GM18511 (cell line): ENCODE measurements around the gene SNF8.
"Not testable (repeated sequence)": the region's sequence is repeated elsewhere in the genome, so short reads cannot be mapped to it uniquely, and the experiment has no call there.

Source experiments
- ATAC-seq: cut with Tn5 transposase; IDR thresholded peaks from one replicate; pipeline ENCODE4 v1.9.1; 2021; ENCODE audit warnings: mild to moderate bottlenecking, moderate library complexity; ENCODE audit not compliant: unreplicated experiment

SNF8 gene

GRCh38 chr17:48944515-48945260, at the start of gene SNF8:
Gene SNF8 (minus strand): TSS chr17:48944842. CDS start chr17:48944734, 108 bp downstream.
- ATAC-seq = peak; percentile 81

GRCh38 chr17:48993951-48994350, 49.3 kb upstream of the SNF8 start:
- ATAC-seq = no peak

DNA sequence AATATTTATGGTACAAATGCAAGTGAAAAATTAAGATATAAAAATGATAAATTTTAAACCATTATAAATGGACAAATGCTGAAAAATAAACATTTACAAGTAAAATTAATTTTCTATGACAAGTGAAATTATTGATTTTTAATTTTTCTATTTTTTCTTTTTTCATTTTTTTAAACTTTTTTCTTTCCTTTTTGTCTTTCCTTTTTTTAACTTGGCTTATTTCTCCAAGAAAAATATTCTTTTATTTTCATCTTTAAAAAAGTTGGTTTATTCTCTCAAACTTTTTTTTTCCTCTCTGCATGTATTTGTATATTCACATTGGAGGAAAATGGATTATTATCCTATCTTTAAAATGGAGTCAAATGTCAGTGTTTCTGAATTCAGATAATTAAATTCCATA, 48.7 kb upstream of the SNF8 start:
- ATAC-seq = no peak

- no peak for ATAC-seq
These were observed 47.8 kb upstream of the SNF8 start for GRCh38 chr17:48992444-48992843.

DNA sequence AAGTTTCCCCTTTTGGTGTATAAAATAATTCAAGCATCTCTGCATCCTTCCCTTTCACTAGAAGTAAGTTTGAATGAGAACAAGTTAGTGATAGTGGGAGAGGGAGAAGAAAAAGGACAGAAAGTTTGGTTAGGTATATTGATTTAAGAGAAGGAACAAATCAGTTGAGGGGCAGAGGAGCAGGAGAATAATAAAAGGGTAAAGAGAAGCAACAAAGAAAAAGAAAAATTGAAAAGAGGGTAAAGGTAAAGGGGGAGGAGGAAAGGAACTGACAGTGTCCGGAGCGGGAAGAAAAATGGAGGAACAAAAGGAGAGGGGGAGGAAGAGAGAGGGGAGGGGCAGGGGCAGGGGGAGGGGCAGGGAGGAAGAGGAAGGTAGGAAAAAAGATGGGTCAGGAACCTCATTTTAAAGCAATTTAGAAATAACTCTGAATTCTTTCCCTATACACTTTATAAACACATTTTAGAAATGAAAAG, 46.3 kb upstream of the SNF8 start:
- ATAC-seq = no peak

GRCh38 chr17:48989100-48989499, 44.5 kb upstream of the SNF8 start:
- no peak for ATAC-seq

DNA sequence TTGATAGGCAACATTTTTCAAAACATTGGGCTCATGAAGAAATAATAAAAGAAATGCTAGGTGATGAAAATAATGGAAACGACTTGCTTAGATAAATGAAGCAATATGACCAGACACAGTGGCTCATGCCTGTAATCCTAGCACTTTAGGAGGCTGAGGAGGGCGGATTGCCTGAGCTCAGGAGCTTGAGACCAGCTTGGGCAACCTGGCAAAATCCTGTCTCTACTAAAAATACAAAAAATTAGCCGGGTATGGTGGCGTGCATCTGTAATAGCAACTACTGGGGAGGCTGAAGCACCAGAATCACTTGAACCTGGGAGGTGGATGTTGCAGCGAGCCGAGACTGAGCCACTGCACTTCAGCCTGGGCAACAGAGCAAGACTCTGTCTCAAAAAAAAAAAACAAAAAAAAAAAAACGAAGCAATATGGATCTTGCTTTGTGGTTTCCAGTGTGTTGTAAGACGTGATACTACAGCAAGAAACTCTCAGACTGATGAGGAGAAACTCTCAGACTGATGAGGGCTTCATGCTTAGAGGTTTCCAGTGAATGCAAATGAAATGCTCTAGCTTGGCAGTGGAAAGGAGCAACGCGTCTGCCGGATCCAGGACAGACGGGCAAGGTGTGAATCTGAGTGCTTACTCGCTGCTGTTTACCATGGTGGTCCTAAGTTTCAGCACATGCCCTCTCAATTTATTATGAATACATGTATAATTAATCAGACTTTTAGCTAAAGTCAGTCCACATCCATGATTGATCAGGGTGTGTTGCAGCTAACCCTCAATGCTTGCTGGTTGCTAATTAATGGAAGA, 41.0 kb upstream of the SNF8 start:
- ATAC-seq = no peak

- ATAC-seq = no peak
These were observed 37.4 kb upstream of the SNF8 start for GRCh38 chr17:48981927-48982539.

DNA sequence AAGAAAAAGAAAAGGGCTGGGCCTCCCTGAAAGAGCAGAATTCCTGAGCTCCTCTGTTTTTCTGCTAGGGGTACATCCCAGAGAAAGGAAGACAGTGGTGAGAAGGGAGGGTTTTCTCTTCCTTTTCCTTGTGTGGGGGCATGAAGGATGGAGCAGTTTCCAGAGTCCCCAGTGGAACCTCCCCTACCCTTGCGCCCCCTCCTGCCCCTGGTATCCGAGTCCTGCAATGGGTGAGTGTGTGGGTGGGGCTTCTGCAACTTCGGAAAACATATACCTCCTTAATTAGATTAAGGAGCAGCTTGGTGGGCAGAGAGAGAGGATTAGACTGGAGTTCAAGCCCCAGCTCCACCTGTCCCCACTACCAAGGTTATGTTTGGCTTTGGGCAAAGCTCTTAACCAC, 29.2 kb upstream of the SNF8 start:
- no peak for ATAC-seq

DNA sequence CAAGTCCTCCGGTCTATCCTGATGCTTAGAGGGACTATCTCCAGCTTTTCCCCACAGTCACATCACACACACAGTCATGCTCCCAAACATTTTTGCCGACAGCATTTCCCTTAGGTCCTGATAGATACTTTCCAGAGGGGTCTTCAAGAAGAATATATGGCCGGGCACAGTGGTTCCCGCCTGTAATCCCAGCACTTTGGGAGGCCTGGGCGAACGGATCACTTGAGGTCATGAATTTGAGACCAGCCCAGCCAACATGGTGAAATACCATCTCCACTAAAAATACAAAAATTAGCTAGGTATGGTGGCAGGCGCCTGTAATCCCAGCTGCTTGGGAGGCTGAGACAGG, 28.1 kb upstream of the SNF8 start:
- no peak for ATAC-seq

GRCh38 chr17:48970865-48971687, 26.4 kb upstream of the SNF8 start:
- ATAC-seq = no peak

DNA sequence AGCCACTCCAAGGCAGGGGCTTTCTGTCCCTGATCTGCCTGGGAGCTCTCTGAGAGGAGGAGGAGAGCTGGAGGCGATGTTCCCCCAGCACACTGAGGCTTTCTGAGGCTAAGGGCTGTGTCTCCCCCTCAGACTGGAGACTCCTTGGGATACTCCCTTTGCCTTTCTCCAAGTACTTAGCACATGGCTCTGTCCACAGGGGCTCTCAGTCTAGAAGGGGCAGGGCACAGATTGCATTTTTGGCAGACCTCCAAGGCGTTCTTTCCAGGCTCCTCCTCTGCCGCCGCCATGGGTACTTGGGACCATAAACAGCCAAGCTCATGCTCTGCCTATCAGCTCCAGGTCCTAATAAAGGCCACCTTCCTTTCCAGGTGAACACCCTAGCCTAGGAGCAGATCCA, 25.6 kb upstream of the SNF8 start:
- ATAC-seq = no peak

- no peak for ATAC-seq
These were observed 17.0 kb upstream of the SNF8 start for GRCh38 chr17:48961516-48962233.

- no peak for ATAC-seq
These were observed 16.3 kb upstream of the SNF8 start for GRCh38 chr17:48960834-48961515.

DNA sequence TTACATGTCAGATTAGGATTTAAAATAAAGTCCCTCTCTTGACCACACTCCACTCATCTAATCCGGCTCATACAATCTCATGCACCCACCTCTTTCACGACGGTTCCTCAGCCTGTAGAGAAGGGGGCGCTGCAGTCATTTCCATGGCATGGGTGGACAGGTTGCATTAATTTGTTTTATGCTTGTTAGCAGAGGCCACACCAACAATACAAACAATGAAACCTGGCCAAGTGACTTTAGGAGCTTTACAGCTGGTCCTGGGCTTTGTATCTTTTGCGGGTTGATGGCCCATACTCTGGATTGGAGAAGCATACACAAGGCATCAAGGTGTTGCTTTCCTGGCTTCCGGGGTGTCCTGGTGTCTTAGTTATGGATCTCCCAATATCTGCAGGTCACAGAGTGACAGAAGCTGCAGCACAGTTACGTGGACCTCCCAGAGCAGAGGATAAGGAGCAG, 9.7 kb upstream of the SNF8 start:
- no peak for ATAC-seq

DNA sequence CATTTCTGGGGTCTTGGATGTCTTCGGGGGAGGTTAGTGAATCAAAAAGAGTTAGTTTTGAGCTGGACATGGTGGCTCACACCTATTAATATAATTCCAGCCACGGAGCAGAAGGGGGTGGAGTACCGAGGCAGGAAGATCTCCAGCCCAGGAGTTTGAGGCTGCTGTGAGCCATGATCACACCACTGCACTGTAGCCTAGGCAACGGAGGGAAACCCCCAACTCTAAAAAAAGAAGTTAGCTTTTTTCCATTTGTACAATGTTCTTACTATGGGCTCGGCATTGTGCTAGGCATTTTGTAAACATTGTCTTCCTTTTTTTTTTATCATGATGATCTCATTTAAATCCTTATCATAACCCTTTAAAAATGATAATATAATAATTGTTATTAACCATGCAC, 8.3 kb upstream of the SNF8 start:
- no peak for ATAC-seq

GRCh38 chr17:48951572-48951971, 6.9 kb upstream of the SNF8 start:
- ATAC-seq = no peak

DNA sequence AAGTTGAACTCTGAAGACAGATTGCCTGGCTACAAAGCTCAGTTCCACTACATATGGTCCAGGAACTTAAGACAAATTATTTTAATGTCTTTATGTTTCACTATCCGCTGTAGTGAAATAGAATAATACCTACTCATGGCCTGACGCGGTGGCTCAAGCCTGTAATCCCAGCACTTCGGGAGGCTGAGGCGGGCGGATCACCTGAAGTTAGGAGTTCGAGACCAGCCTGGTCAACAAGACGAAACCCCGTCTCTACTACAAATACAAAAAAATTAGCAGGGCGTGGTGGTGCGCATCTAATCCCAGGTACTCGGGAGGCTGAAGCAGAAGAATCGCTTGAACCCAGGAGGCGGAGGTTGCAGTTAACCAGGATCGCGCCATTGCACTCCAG, 614 bp upstream of the SNF8 start:
- not testable (repeated sequence) for ATAC-seq

DNA sequence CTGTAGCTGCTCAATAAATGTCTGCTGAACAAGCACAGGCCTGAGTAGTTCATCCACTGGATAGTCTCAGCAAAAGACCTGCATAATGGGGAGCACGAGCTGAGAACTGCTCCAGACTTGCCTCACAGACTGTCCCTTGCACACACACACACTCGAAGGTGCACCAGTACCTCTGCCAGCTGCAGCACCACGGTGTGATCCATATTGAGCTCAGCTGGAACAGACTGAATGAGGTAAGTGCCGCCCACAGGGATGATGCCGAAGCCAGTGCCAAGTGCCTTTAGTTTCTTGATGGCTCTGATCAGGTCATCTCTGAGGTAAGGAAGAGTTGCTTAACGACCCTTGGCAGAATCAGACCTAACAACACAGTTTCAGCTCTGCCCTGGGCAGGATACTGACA, 11.6 kb downstream of the SNF8 start:
- ATAC-seq = no peak

- ATAC-seq = no peak
These were observed 14.2 kb downstream of the SNF8 start for GRCh38 chr17:48930435-48930873.
